Neural progenitor cell (in vitro differentiated cells): ENCODE data around the gene NOXA1. TPM values are rescaled to one million over a fixed set of nuclear protein-coding genes. Genes with fewer than 3 reads are reported as not detected.

Experiments used
- DNase-seq: peaks from one replicate; pipeline ENCODE4 v3.0.0-alpha.2; 2016; ENCODE audit warnings: low spot score
- H2AFZ ChIP-seq: fragments of 200-600 bp; sonication (generic); replicated peaks from 2 replicates; pipeline ENCODE4 v1.6.1; 2016; ENCODE audit warnings: antibody characterized with exemption
- H3F3A ChIP-seq: fragments of 200-600 bp; sonication (generic); 2 replicates; pipeline ENCODE4 v1.6.1; 2016; ENCODE audit warnings: antibody characterized with exemption, low read depth
- H3K27ac ChIP-seq: fragments of 200-600 bp; sonication (generic); 2 replicates; pipeline ENCODE4 v1.5.1; 2016; ENCODE audit warnings: mild to moderate bottlenecking
- H3K27me3 ChIP-seq: fragments of 200-600 bp; sonication (generic); 2 replicates; pipeline ENCODE4 v1.6.1; 2016; ENCODE audit warnings: mild to moderate bottlenecking, moderate library complexity
- H3K36me3 ChIP-seq: fragments of 200-600 bp; sonication (generic); 2 replicates; pipeline ENCODE4 v1.5.1; 2016
- H3K4me1 ChIP-seq: fragments of 200-600 bp; sonication (generic); 2 replicates; pipeline ENCODE4 v1.6.1; 2016; ENCODE audit warnings: mixed run types
- H3K4me2 ChIP-seq: fragments of 200-600 bp; sonication (generic); 2 replicates; pipeline ENCODE4 v1.6.1; 2016
- H3K4me3 ChIP-seq: fragments of 200-600 bp; sonication (generic); 2 replicates; pipeline ENCODE4 v1.5.1; 2016
- H3K79me2 ChIP-seq: fragments of 200-600 bp; sonication (generic); 2 replicates; pipeline ENCODE4 v1.6.1; 2016; ENCODE audit warnings: low read depth
- H3K9ac ChIP-seq: fragments of 200-600 bp; sonication (generic); 2 replicates; pipeline ENCODE4 v1.6.1; 2016
- H3K9me3 ChIP-seq: fragments of 200-600 bp; sonication (generic); 2 replicates; pipeline ENCODE4 v1.5.1; 2016; ENCODE audit warnings: low read depth
- H4K20me1 ChIP-seq: fragments of 200-600 bp; sonication (generic); 2 replicates; pipeline ENCODE4 v1.6.1; 2016; ENCODE audit warnings: low read depth
- H3K27ac Mint-ChIP-seq: 3 replicates; pipeline ENCODE4 v1.8.0; 2021; ENCODE audit warnings: mixed read lengths
- H3K27me3 Mint-ChIP-seq: 2 replicates; pipeline ENCODE4 v1.8.0; 2022; ENCODE audit warnings: low read depth, mild to moderate bottlenecking, inconsistent platforms, moderate library complexity, mixed read lengths; ENCODE audit not compliant: insufficient read depth
- H3K36me3 Mint-ChIP-seq: 3 replicates; pipeline ENCODE4 v1.8.0; 2021; ENCODE audit warnings: mixed read lengths
- H3K4me1 Mint-ChIP-seq: 3 replicates; pipeline ENCODE4 v1.8.0; 2021; ENCODE audit warnings: mixed read lengths
- H3K4me3 Mint-ChIP-seq: 3 replicates; pipeline ENCODE4 v1.8.0; 2021; ENCODE audit warnings: mild to moderate bottlenecking, moderate library complexity, mixed read lengths
- H3K9me3 Mint-ChIP-seq: 3 replicates; pipeline ENCODE4 v1.8.0; 2020; ENCODE audit warnings: mixed read lengths
- EZH2 ChIP-seq: fragments of 200-600 bp; sonication (generic); IDR thresholded peaks from 2 replicates; pipeline ENCODE4 v1.6.1; 2017; ENCODE audit warnings: antibody characterized with exemption, mild to moderate bottlenecking, moderate library complexity
- EZH2phosphoT487 ChIP-seq: fragments of 200-600 bp; sonication (generic); IDR thresholded peaks from 2 replicates; pipeline ENCODE4 v1.6.1; 2017; ENCODE audit warnings: antibody characterized with exemption
- total RNA-seq: library from RNA; depleted of rRNA; stranded (reverse); fragments of >200 nt; gene quantifications from 2 replicates; pipeline ENCODE4 v1.2.3, GENCODE V29; 2015; ENCODE audit warnings: low replicate concordance
- TF ChIP-seq, protein P1 (sequence below): fragments of 200-600 bp; sonication (generic); IDR thresholded peaks from 2 replicates; pipeline ENCODE4 v1.5.1; 2017; ENCODE audit warnings: antibody characterized with exemption, mild to moderate bottlenecking

The NOXA1 gene
- total RNA-seq, 1 donor from 2014 or later = 0.39 TPM

GRCh38 chr9:137452006-137452760 is 29.0 kb downstream of the NOXA1 start:
- TF ChIP-seq, protein P1, sequence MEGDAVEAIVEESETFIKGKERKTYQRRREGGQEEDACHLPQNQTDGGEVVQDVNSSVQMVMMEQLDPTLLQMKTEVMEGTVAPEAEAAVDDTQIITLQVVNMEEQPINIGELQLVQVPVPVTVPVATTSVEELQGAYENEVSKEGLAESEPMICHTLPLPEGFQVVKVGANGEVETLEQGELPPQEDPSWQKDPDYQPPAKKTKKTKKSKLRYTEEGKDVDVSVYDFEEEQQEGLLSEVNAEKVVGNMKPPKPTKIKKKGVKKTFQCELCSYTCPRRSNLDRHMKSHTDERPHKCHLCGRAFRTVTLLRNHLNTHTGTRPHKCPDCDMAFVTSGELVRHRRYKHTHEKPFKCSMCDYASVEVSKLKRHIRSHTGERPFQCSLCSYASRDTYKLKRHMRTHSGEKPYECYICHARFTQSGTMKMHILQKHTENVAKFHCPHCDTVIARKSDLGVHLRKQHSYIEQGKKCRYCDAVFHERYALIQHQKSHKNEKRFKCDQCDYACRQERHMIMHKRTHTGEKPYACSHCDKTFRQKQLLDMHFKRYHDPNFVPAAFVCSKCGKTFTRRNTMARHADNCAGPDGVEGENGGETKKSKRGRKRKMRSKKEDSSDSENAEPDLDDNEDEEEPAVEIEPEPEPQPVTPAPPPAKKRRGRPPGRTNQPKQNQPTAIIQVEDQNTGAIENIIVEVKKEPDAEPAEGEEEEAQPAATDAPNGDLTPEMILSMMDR = no peak
- TF ChIP-seq EZH2 (no peak), EZH2phosphoT487 (no peak)
- peaks cover 13% of the 10 kb centered on the region for H3K4me1 ChIP-seq
- no peak overlapping the region for H3K27ac ChIP-seq
- no peaks in the 10 kb centered on the region for H3K27me3 ChIP-seq
- H3K36me3 ChIP-seq = no peaks in the 10 kb centered on the region
- H3K36me3 Mint-ChIP-seq = peaks cover 5% of the 10 kb centered on the region
- no peak overlapping the region for H3K4me2 ChIP-seq
- H3K9me3 ChIP-seq = no peaks in the 10 kb centered on the region
- no peaks in the 10 kb centered on the region for H3K79me2 ChIP-seq
- DNase-seq = no peak
- peaks cover 41% of the 10 kb centered on the region for H4K20me1 ChIP-seq
- H3K4me1 Mint-ChIP-seq = peaks cover 18% of the 10 kb centered on the region
- peaks cover 15% of the 10 kb centered on the region for H3F3A ChIP-seq
- H3K9ac ChIP-seq = no peak overlapping the region
- peaks cover 6% of the 10 kb centered on the region for H3K27me3 Mint-ChIP-seq
- no peak overlapping the region for H3K4me3 ChIP-seq
- H3K27ac Mint-ChIP-seq = no peak overlapping the region
- no peak overlapping the region for H2AFZ ChIP-seq
- H3K9me3 Mint-ChIP-seq = no peaks in the 10 kb centered on the region
- no peak overlapping the region for H3K4me3 Mint-ChIP-seq

DNA sequence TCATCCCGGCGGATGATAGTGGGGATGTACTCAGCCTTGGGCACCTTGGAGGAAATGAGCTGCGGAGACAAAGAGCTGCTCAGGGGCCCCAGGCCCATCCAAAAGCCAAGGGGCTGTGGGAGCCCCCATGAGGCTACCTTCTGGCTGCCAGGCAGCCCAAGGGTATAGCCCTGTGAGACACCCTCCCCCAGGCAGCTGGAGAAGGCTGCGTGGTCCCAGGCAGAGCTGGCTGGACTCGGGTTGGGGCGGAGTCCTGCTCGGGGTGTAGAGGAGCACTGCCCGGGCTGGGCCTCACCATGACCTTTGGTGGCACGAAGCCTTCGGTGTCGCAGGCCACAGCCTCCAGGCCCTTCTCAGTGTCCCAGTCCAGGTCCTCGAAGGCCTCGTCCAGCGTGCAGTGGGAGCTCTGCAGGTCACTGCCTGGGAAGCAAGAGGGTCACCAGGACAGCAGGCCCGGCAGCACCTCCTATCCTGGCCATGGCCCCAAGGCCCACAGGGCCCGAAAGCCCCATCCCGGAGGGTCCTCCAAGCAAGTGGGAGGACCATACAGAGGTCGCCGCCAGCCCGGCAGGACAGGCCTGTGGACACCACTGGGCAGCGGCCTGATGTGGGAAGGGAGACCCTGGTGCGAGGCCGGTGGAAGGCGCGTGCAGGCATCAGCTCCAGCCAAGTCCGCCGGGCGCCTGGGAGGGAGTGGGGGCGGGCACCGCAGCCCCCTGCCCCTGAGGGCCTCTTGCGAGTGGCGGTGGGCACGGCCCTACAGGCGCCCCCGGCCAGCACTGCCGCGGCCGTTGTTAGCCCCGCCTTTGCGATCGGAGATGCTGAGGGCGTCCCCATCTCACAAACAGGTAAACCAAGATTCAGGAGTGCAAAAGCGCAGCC is 29.8 kb downstream of the NOXA1 start:
- Histone ChIP-seq H3K4me1 (peaks cover 14% of the 10 kb centered on the region), H3K9ac (no peak overlapping the region), H3K4me2 (peak overlapping the region; percentile 90), H3K27ac (no peak overlapping the region), H4K20me1 (peaks cover 49% of the 10 kb centered on the region), H3K79me2 (no peaks in the 10 kb centered on the region), H3K4me3 (peak overlapping the region; percentile 53), H3K9me3 (no peaks in the 10 kb centered on the region), H3F3A (peaks cover 15% of the 10 kb centered on the region), H2AFZ (peak overlapping the region; percentile 3), H3K36me3 (no peaks in the 10 kb centered on the region), H3K27me3 (peaks cover under 1% of the 10 kb centered on the region)
- no peak for DNase-seq
- no peak overlapping the region for H3K27ac Mint-ChIP-seq
- no peak overlapping the region for H3K4me3 Mint-ChIP-seq
- H3K9me3 Mint-ChIP-seq = no peaks in the 10 kb centered on the region
- TF ChIP-seq, protein P1 = no peak
- TF ChIP-seq EZH2 (no peak), EZH2phosphoT487 (no peak)
- H3K27me3 Mint-ChIP-seq = peaks cover 6% of the 10 kb centered on the region
- H3K4me1 Mint-ChIP-seq = peaks cover 15% of the 10 kb centered on the region
- H3K36me3 Mint-ChIP-seq = peaks cover 4% of the 10 kb centered on the region

DNA sequence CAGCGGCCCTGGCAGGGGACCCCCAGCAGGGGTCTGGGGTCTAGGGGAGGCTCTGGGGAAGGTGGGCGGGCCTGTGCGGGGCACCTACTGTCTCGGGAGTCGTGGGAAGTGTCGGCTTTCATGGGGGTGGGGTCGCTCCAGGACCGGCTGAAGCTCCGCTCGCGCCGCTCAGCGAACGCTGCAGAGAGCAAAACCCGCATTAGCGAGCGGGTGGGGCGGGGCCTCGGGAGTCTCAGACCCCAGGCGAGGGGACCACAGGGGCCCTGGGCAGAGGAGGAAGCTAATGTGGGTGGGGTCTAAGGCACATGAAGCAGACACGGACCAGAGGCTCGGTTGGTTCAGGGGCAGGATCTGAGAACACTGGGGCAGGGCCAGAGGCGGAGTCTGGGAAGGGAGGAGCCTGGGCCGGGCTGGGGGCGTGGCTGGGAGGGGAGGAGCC is 30.5 kb downstream of the NOXA1 start:
- peaks cover 7% of the 10 kb centered on the region for H3K27me3 ChIP-seq
- H3K79me2 ChIP-seq = peaks cover 5% of the 10 kb centered on the region
- H3F3A ChIP-seq = peaks cover 15% of the 10 kb centered on the region
- H3K9ac ChIP-seq = no peak overlapping the region
- H2AFZ ChIP-seq = peak overlapping the region; percentile 3
- peak; percentile 97 for DNase-seq
- H3K4me1 ChIP-seq = peaks cover 20% of the 10 kb centered on the region
- no peak for TF ChIP-seq EZH2
- no peak for TF ChIP-seq EZH2phosphoT487
- TF ChIP-seq, protein P1 = no peak
- H4K20me1 ChIP-seq = peaks cover 55% of the 10 kb centered on the region
- H3K27ac Mint-ChIP-seq = no peak overlapping the region
- peaks cover 6% of the 10 kb centered on the region for H3K27me3 Mint-ChIP-seq
- no peak overlapping the region for H3K27ac ChIP-seq
- no peaks in the 10 kb centered on the region for H3K9me3 ChIP-seq
- H3K4me3 ChIP-seq = peak overlapping the region; percentile 53
- H3K9me3 Mint-ChIP-seq = no peaks in the 10 kb centered on the region
- no peaks in the 10 kb centered on the region for H3K36me3 ChIP-seq
- H3K36me3 Mint-ChIP-seq = peaks cover 4% of the 10 kb centered on the region
- H3K4me3 Mint-ChIP-seq = peak overlapping the region; percentile 77
- H3K4me2 ChIP-seq = peak overlapping the region; percentile 90
- H3K4me1 Mint-ChIP-seq = peaks cover 15% of the 10 kb centered on the region
